Gastroesophageal sphincter (tissue), 4 donors: ENCODE data around the gene TMEM117. TPM values are rescaled to one million over a fixed set of nuclear protein-coding genes. Genes with fewer than 3 reads are reported as not detected.

Experiments
- ATAC-seq: fragments of 150-250 bp; one replicate; pipeline ENCODE4 v1.9.1; 2016; ENCODE audit warnings: mild to moderate bottlenecking, moderate library complexity
- H3K27ac ChIP-seq, 4 donors: fragments of 200-600 bp; sonication (generic) in 3 of 4; 1 replicate in 3 of 4; 2 replicates in 1 of 4; pipeline ENCODE4 v1.5.1; 2016 to 2019
- H3K27me3 ChIP-seq: fragments of 200-600 bp; sonication (generic); one replicate; pipeline ENCODE4 v1.5.1; 2019
- H3K36me3 ChIP-seq, 2 donors: fragments of 200-600 bp; sonication (generic); one replicate each; pipeline ENCODE4 v1.5.1; 2019; ENCODE audit warnings: control low read depth in 1 of 2
- H3K4me1 ChIP-seq, 3 donors: fragments of 200-600 bp; sonication (generic); 1 replicate in 2 of 3; 2 replicates in 1 of 3; pipeline ENCODE4 v1.5.1; 2016 to 2019; ENCODE audit warnings: control low read depth in 2 of 3
- H3K4me3 ChIP-seq, 2 donors: fragments of 200-600 bp; sonication (generic); one replicate each; pipeline ENCODE4 v1.5.1; 2019; ENCODE audit warnings: mild to moderate bottlenecking in 1 of 2, moderate library complexity in 1 of 2
- H3K9me3 ChIP-seq, 3 donors: fragments of 200-600 bp; sonication (generic); one replicate each; pipeline ENCODE4 v1.5.1; 2017 to 2019; ENCODE audit warnings: control low read depth in 2 of 3
- CTCF ChIP-seq, 4 experiments: fragments of 200-600 bp in 2 of 4; fragments of 450-650 bp in 2 of 4; sonication (generic) in 1 of 4; IDR thresholded peaks; one replicate each; pipeline ENCODE4 v1.5.1; 2017 to 2019; ENCODE audit warnings: antibody characterized with exemption in 4 of 4, mild to moderate bottlenecking in 2 of 4, moderate library complexity in 2 of 4
- EP300 ChIP-seq: sonication (generic); formaldehyde crosslinking; IDR thresholded peaks from one replicate; pipeline ENCODE4 v1.6.1; 2017; ENCODE audit warnings: antibody characterized with exemption, mild to moderate bottlenecking
- POLR2A ChIP-seq, 2 donors: fragments of 450-650 bp; IDR thresholded peaks; one replicate each; pipeline ENCODE4 v1.6.1; 2017; ENCODE audit warnings: antibody characterized with exemption in 2 of 2, mild to moderate bottlenecking in 2 of 2, moderate library complexity in 1 of 2
- POLR2AphosphoS5 ChIP-seq: sonication (generic); formaldehyde crosslinking; IDR thresholded peaks from one replicate; pipeline ENCODE4 v1.6.1; 2017; ENCODE audit warnings: antibody characterized with exemption
- WGBS, 2 donors: methylation state at CpG; one replicate each; pipeline ENCODE4 v1.1.5; 2018; ENCODE audit warnings: low coverage in 1 of 2; 5-methylcytosine and 5-hydroxymethylcytosine counted together
- total RNA-seq, 4 donors: library from RNA; depleted of rRNA; stranded (reverse); fragments of >200 nt; gene quantifications; one replicate each; pipeline ENCODE4 v1.1.0, GENCODE V29; 2016

Gene TMEM117
- total RNA-seq, 4 donors from 2014 or later = 7.8 to 21.5 (median 12.3) TPM

- no peak for ATAC-seq
- Histone ChIP-seq H3K36me3 (no peaks in the 10 kb centered on the region), H3K4me3 (no peak overlapping the region), H3K4me1 (no peaks in the 10 kb centered on the region), H3K27ac (no peak overlapping the region), H3K9me3 (no peaks in the 10 kb centered on the region), H3K27me3 (no peaks in the 10 kb centered on the region)
- no peak for TF ChIP-seq CTCF (IDR thresholded peaks at IDR 0.05)
- TF ChIP-seq EP300 = no peak
- TF ChIP-seq POLR2AphosphoS5 = no peak
- no peak for TF ChIP-seq POLR2A (IDR thresholded peaks at IDR 0.05)
Observed at GRCh38 chr12:44387581-44387980, 551.7 kb downstream of the TMEM117 start.

- Histone ChIP-seq H3K4me1 (no peaks in the 10 kb centered on the region), H3K4me3 (no peak overlapping the region), H3K27ac (no peak overlapping the region), H3K9me3 (no peaks in the 10 kb centered on the region), H3K36me3 (no peaks in the 10 kb centered on the region), H3K27me3 (no peaks in the 10 kb centered on the region)
- TF ChIP-seq CTCF (IDR thresholded peaks at IDR 0.05) = no peak
- TF ChIP-seq EP300 = no peak
- TF ChIP-seq POLR2AphosphoS5 = no peak
- no peak for TF ChIP-seq POLR2A (IDR thresholded peaks at IDR 0.05)
- 83 to 94% methylated on average over 2 of the region's 2 CpGs for WGBS, 2 donors
- no peak for ATAC-seq
Observed at GRCh38 chr12:44389038-44389437, 553.2 kb downstream of the TMEM117 start.

- Histone ChIP-seq H3K9me3 (no peaks in the 10 kb centered on the region), H3K27ac (no peak overlapping the region), H3K27me3 (no peaks in the 10 kb centered on the region), H3K4me3 (no peak overlapping the region), H3K36me3 (no peaks in the 10 kb centered on the region), H3K4me1 (no peaks in the 10 kb centered on the region)
- no peak for TF ChIP-seq EP300
- TF ChIP-seq CTCF (IDR thresholded peaks at IDR 0.05) = no peak
- no peak for TF ChIP-seq POLR2AphosphoS5
- TF ChIP-seq POLR2A (IDR thresholded peaks at IDR 0.05) = no peak
- 13 to 33% methylated on average over 1 of the region's 1 CpG for WGBS, 2 donors
- no peak for ATAC-seq
Observed at GRCh38 chr12:44389896-44390295, 554.0 kb downstream of the TMEM117 start.

- TF ChIP-seq POLR2A (IDR thresholded peaks at IDR 0.05) (no peak), EP300 (no peak), CTCF (IDR thresholded peaks at IDR 0.05) (no peak), POLR2AphosphoS5 (no peak)
- Histone ChIP-seq H3K4me3 (no peak overlapping the region), H3K27ac (no peak overlapping the region), H3K4me1 (no peaks in the 10 kb centered on the region), H3K9me3 (no peaks in the 10 kb centered on the region), H3K27me3 (no peaks in the 10 kb centered on the region), H3K36me3 (no peaks in the 10 kb centered on the region)
- WGBS, 2 donors = 50 to 63% methylated on average over 3 of the region's 3 CpGs
- no peak for ATAC-seq
Observed at GRCh38 chr12:44397631-44398030, 561.8 kb downstream of the TMEM117 start.

- TF ChIP-seq EP300 (no peak), POLR2A (IDR thresholded peaks at IDR 0.05) (no peak), CTCF (IDR thresholded peaks at IDR 0.05) (no peak), POLR2AphosphoS5 (no peak)
- no peak overlapping the region for H3K27ac ChIP-seq
- H3K9me3 ChIP-seq = no peaks in the 10 kb centered on the region
- H3K4me1 ChIP-seq = no peaks in the 10 kb centered on the region
- no peaks in the 10 kb centered on the region for H3K36me3 ChIP-seq
- WGBS, 2 donors = 32 to 81% methylated on average over 2 of the region's 2 CpGs
- H3K4me3 ChIP-seq = no peak overlapping the region
- ATAC-seq = no peak
- H3K27me3 ChIP-seq = no peaks in the 10 kb centered on the region
Observed at GRCh38 chr12:44403185-44403584, 567.3 kb downstream of the TMEM117 start.
